Pancreas (tissue), 10 donors: ENCODE data around the gene PARD3B. TPM values are rescaled to one million over a fixed set of nuclear protein-coding genes. Genes with fewer than 3 reads are reported as not detected.

Source experiments
- ATAC-seq, 4 donors: fragments of 200-7000 bp; cut with Tn5 transposase; one replicate each; pipeline versions ENCODE4 v1.8.0 to v1.9.1; 2020; ENCODE audit warnings: mild to moderate bottlenecking in 4 of 4, moderate library complexity in 4 of 4
- DNase-seq, 6 donors: peaks; one replicate each; pipeline ENCODE4 v3.0.0-alpha.2; 2020
- FAIRE-seq: peaks from 2 replicates; lab custom pipeline; 2012; peaks lifted over from hg19 to GRCh38; lab: Jason Lieb, UNC
- H3K27ac ChIP-seq, 4 donors: fragments of 200-600 bp; sonication (generic); 1 replicate in 3 of 4; 2 replicates in 1 of 4; pipeline versions ENCODE4 v1.5.0 to v1.8.0; 2020
- H3K27me3 ChIP-seq, 4 donors: fragments of 200-600 bp; one replicate each; pipeline ENCODE4 v1.8.0; 2021
- H3K36me3 ChIP-seq, 3 donors: fragments of 200-600 bp; sonication (generic) in 1 of 3; one replicate each; pipeline versions ENCODE4 v1.5.0 to v1.8.0; 2020 to 2021
- H3K4me1 ChIP-seq, 3 donors: fragments of 200-600 bp; one replicate each; pipeline ENCODE4 v1.8.0; 2021
- H3K4me3 ChIP-seq, 4 donors: fragments of 200-600 bp; sonication (generic) in 2 of 4; one replicate each; pipeline versions ENCODE4 v1.5.0 to v1.8.0; 2020 to 2021
- H3K9me3 ChIP-seq, 4 donors: fragments of 200-600 bp; one replicate each; pipeline ENCODE4 v1.8.0; 2021
- CTCF ChIP-seq, 4 donors: fragments of 200-600 bp; sonication (generic) in 3 of 4; IDR thresholded peaks; one replicate each; pipeline versions ENCODE4 v1.5.0 to v1.8.0; 2021; ENCODE audit warnings: antibody characterized with exemption in 4 of 4
- WGBS, 2 donors: extraction: QIAGEN DNeasy Blood & Tissue Kit; methylation state at CpG; one replicate each; pipeline ENCODE4 v1.1.7; 2013; 5-methylcytosine and 5-hydroxymethylcytosine counted together
- intact Hi-C, 3 donors: fragments of 100-400 bp; cut with DNase I; formaldehyde crosslinking; loops; one replicate each; pipeline versions ENCODE4 v1.11.1 to v1.14.2; 2022
- polyA plus RNA-seq, 2 donors: library from polyadenylated mRNA; stranded (reverse); fragments of 200-250 nt; gene quantifications; one replicate each; pipeline ENCODE4 v1.2.3, GENCODE V29; 2013
- total RNA-seq, 6 donors: library from RNA; stranded (reverse); fragmentation: NEBNext Ultra II Directional in 4 of 6; extraction: Animal tissue kit (Norgen Biotek cat#: 25700) in 4 of 6; gene quantifications; one replicate each; pipeline versions ENCODE4 v1.2.1 to v1.2.4, GENCODE V29; 2021 to 2023
- donor health status: healthy with polysubstance abuse.
- donor health status: DM: no; HTN: no; CAD: no; lungs with moderate emphysema.
- donor health status: DM: no; HTN: no; CAD: no.
- donor health status: control.
- donor health status: control.
- donor health status: Bipolar disorder and iron deficiency.
- donor health status: DM: yes; HTN: yes; CAD: no.
- donor health status: DM: no; HTN: no; CAD: no.
- donor health status: DM: no; HTN: no; CAD: no.
- donor health status: DM: yes; HTN: yes; CAD: no.

Gene PARD3B
- total and polyA plus RNA-seq, 8 donors, result 2.8 to 21.5 (median 12.7) TPM

DNA sequence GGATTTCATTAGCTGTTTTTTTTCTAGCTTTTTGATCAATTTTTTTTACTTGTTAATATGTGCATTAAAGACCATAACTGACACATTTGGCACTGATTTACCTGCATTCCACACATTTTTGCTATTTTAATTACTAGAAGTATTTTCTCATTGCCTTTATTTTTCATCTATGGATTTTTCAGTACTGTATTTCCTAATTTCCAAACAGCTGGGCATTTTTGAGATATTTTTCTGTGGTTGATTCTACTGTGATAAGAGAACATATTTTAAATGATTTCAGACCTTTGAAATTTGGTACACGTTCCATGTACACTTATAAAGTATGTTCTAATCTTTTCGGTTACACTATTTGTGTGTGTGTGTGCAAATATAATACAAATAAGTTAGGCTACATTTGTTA, 135.3 kb downstream of the PARD3B start:
- Histone ChIP-seq H3K4me3 (no peak overlapping the region), H3K27me3 (no peaks in the 10 kb centered on the region), H3K9me3 (no peaks in the 10 kb centered on the region), H3K27ac (no peak overlapping the region), H3K36me3 (no peaks in the 10 kb centered on the region), H3K4me1 (peaks cover 0 to 6% (median 0%) of the 10 kb centered on the region in 3 donors)
- FAIRE-seq, result no peak
- DNase-seq, result no peak
- no peak for ATAC-seq
- intact Hi-C loops, result no loop called here
- WGBS, 2 donors, result 66 to 77% methylated on average over 2 of the region's 2 CpGs
- no peak for TF ChIP-seq CTCF (IDR thresholded peaks at IDR 0.05)

DNA sequence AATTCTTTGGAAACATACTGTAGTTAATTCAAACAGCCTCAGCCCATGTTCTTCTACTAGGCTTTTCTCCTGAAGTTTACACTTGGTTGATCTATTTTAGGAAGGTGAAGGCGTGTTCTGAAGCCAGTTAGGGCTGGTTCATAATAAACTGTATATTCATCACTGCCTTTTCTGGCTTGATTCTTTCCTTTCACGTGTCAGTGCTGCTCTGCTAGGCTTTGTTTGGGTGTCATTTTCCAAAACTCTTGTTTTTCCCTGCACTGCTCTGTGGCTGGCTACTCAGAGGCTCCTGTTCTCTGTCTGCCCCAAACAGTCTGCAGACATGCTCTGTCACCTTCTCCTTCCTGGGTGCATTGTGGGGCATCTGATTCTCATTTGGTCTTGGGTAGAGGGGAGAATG, 136.1 kb downstream of the PARD3B start:
- peaks cover 0 to 6% (median 0%) of the 10 kb centered on the region in 3 donors for H3K4me1 ChIP-seq
- WGBS, 2 donors, result 33 to 35% methylated on average over 2 of the region's 2 CpGs
- no peak for FAIRE-seq
- H3K27me3 ChIP-seq, result no peaks in the 10 kb centered on the region
- no peaks in the 10 kb centered on the region for H3K36me3 ChIP-seq
- no peak overlapping the region for H3K4me3 ChIP-seq
- ATAC-seq, result peak in 2 of 4 donors; percentile 41 to 47
- no peaks in the 10 kb centered on the region for H3K9me3 ChIP-seq
- no peak overlapping the region for H3K27ac ChIP-seq
- TF ChIP-seq CTCF (IDR thresholded peaks at IDR 0.05), result no peak
- DNase-seq, result no peak
- intact Hi-C loops, result no loop called here

DNA sequence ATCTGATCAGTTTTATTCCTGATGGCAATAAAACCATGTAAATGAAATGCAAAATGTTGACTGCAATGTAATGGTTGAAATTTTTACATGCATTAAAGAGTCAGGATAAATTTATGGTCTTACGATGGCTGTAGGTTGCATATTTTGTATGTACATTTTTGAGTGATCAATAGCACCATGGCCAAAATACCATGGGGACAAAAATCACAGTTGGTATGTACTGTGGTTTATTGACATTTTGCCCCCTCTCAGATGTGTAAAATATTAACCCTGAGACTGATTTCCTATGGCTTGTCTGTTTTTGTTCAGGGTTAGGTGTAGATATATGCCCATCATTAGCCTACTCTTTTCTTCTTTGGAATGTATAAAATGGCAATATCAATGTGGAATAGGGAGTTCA, 138.1 kb downstream of the PARD3B start:
- ATAC-seq (no peak), DNase-seq (no peak), FAIRE-seq (no peak)
- Histone ChIP-seq H3K9me3 (no peaks in the 10 kb centered on the region), H3K27me3 (no peaks in the 10 kb centered on the region), H3K36me3 (no peaks in the 10 kb centered on the region), H3K27ac (no peak overlapping the region), H3K4me3 (no peak overlapping the region), H3K4me1 (peaks cover 0 to 11% (median 0%) of the 10 kb centered on the region in 3 donors)
- 97 to 99% methylated on average over 1 of the region's 1 CpG for WGBS, 2 donors
- intact Hi-C loops, result no loop called here
- no peak for TF ChIP-seq CTCF (IDR thresholded peaks at IDR 0.05)

DNA sequence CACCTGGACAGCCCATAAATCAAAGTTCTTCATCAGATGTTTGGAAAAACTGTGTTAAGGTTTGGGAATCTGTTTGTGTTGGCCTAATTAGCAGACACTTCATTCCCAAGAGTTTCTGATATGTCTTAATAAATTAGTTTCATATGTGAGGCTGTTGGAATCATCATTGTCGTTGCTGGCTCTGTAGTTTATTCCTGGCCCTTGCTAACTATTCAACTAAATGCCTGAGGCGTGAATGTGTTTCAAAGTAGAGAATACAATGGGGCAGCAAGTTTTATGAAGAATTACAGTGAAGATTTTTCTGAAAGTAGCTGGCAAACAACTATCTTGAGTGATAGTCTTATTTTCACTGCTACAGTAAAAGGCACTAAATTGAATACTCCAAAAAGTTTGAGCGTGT, 141.1 kb downstream of the PARD3B start:
- ATAC-seq (no peak), FAIRE-seq (no peak)
- 88 to 89% methylated on average over 3 of the region's 3 CpGs for WGBS, 2 donors

More for the DNA sequence above, 141.1 kb downstream of the PARD3B start:
- H3K4me1 ChIP-seq, result peaks cover 0 to 5% (median 0%) of the 10 kb centered on the region in 3 donors
- H3K27ac ChIP-seq, result no peak overlapping the region
- no peak overlapping the region for H3K4me3 ChIP-seq
- no peaks in the 10 kb centered on the region for H3K36me3 ChIP-seq
- H3K9me3 ChIP-seq, result no peaks in the 10 kb centered on the region
- intact Hi-C loops, result no loop called here
- H3K27me3 ChIP-seq, result no peaks in the 10 kb centered on the region
- no peak for DNase-seq
- no peak for TF ChIP-seq CTCF (IDR thresholded peaks at IDR 0.05)
